CD4-positive, alpha-beta memory T cell (primary cell): ENCODE measurements around the gene CRELD2. TPM values are rescaled to one million over a fixed set of nuclear protein-coding genes. Genes with fewer than 3 reads are reported as not detected.

Experiments used
- CTCF ChIA-PET: fragments of 350-600 bp; sonication (Branson Sonifier 250); formaldehyde crosslinking; loops from one replicate; lab custom pipeline; 2021; ENCODE audit warnings: inconsistent platforms; ENCODE audit not compliant: partially characterized antibody; lab: Charles Lee
- POLR2A ChIA-PET: fragments of 350-600 bp; sonication (Branson Sonifier 250); formaldehyde crosslinking; loops from one replicate; lab custom pipeline; 2021; ENCODE audit not compliant: partially characterized antibody; lab: Charles Lee
- DNase-seq, 5 donors: peaks; one replicate each; pipeline versions ENCODE4 v3.0.0 to v3.0.0-alpha.2; 2020 to 2022; ENCODE audit warnings: mixed read lengths in 1 of 5
- H3K27ac ChIP-seq: one replicate; pipeline ENCODE4 v1.7.0; 2013; ENCODE audit warnings: low read depth, low read length
- H3K27me3 ChIP-seq: 2 replicates; pipeline ENCODE4 v1.7.0; 2013; ENCODE audit warnings: mild to moderate bottlenecking, low read length, moderate library complexity; ENCODE audit not compliant: insufficient read depth
- H3K36me3 ChIP-seq: 2 replicates; pipeline ENCODE4 v1.7.0; 2013; ENCODE audit warnings: mild to moderate bottlenecking, low read length, moderate library complexity; ENCODE audit not compliant: insufficient read depth
- H3K4me1 ChIP-seq: 2 replicates; pipeline ENCODE4 v1.7.0; 2013; ENCODE audit warnings: mild to moderate bottlenecking, low read length, moderate library complexity; ENCODE audit not compliant: insufficient read depth
- H3K4me3 ChIP-seq, 2 donors: one replicate each; pipeline ENCODE4 v1.7.0; 2013; ENCODE audit warnings: low read length in 2 of 2, mild to moderate bottlenecking in 1 of 2
- H3K9me3 ChIP-seq, 2 donors: one replicate each; pipeline ENCODE4 v1.7.0; 2013; ENCODE audit warnings: low read length in 2 of 2, control low read depth in 1 of 2; ENCODE audit not compliant: control insufficient read depth in 1 of 2
- H3K27ac Mint-ChIP-seq, 7 donors: one replicate each; pipeline ENCODE4 v1.8.0; 2020 to 2021; ENCODE audit warnings: mixed read lengths in 7 of 7, mild to moderate bottlenecking in 6 of 7, inconsistent platforms in 3 of 7, moderate library complexity in 3 of 7
- H3K27me3 Mint-ChIP-seq, 2 donors: one replicate each; pipeline ENCODE4 v1.8.0; 2020 to 2021; ENCODE audit warnings: mixed read lengths in 2 of 2
- H3K36me3 Mint-ChIP-seq, 2 donors: one replicate each; pipeline ENCODE4 v1.8.0; 2020 to 2021; ENCODE audit warnings: mixed read lengths in 2 of 2, inconsistent platforms in 1 of 2, mild to moderate bottlenecking in 1 of 2
- H3K4me1 Mint-ChIP-seq, 4 donors: one replicate each; pipeline ENCODE4 v1.8.0; 2020 to 2021; ENCODE audit warnings: mixed read lengths in 4 of 4, mild to moderate bottlenecking in 1 of 4
- H3K4me3 Mint-ChIP-seq, 8 donors: one replicate each; pipeline ENCODE4 v1.8.0; 2020 to 2021; ENCODE audit warnings: mixed read lengths in 8 of 8, mild to moderate bottlenecking in 7 of 8, moderate library complexity in 6 of 8, inconsistent platforms in 3 of 8
- H3K9me3 Mint-ChIP-seq, 8 donors: one replicate each; pipeline ENCODE4 v1.8.0; 2020 to 2021; ENCODE audit warnings: mixed read lengths in 8 of 8, mild to moderate bottlenecking in 5 of 8, inconsistent platforms in 3 of 8, moderate library complexity in 1 of 8
- intact Hi-C: fragments of 100-400 bp; cut with micrococcal nuclease; formaldehyde crosslinking; loops from one replicate; pipeline ENCODE4 v1.15.1; 2023
- polyA plus RNA-seq, 2 donors: library from polyadenylated mRNA; unstranded; fragments of 300-500 nt; fragmentation: Illumina TruSeq; gene quantifications; one replicate each; pipeline ENCODE4 v1.2.3, GENCODE V29; 2021
- total RNA-seq, 2 experiments: library from RNA; stranded (reverse); gene quantifications; one replicate each; pipeline ENCODE4 v1.2.3, GENCODE V29; 2021

The CRELD2 gene
- total and polyA plus RNA-seq, 4 experiments from 2014 or later = 36.0 to 46.1 (median 38.2) TPM

GRCh38 chr22:49903322-49904039, 15.0 kb upstream of the CRELD2 start:
- ChIA-PET POLR2A (interaction anchor here (0.9 to 1.0 kb wide), 2 partner anchors 12 to 102 kb away, joined by 3 to 4 read pairs; no protein-coding TSS in a partner anchor), CTCF (interaction anchor here (0.6 kb wide), 1 partner anchor 456 kb away, joined by 3 read pairs; no protein-coding TSS in a partner anchor)
- Mint-ChIP-seq H3K9me3 (peaks cover 0 to 3% (median 0%) of the 10 kb centered on the region in 8 donors), H3K27me3 (no peaks in the 10 kb centered on the region), H3K4me1 (peaks cover 6 to 16% (median 11%) of the 10 kb centered on the region in 4 donors), H3K36me3 (peaks cover 25 to 48% of the 10 kb centered on the region in 2 donors), H3K27ac (peak overlapping the region in 1 of 7 donors; percentile 19), H3K4me3 (no peak overlapping the region)
- Histone ChIP-seq H3K9me3 (no peaks in the 10 kb centered on the region), H3K36me3 (peaks cover 31% of the 10 kb centered on the region), H3K27ac (no peak overlapping the region), H3K4me3 (no peak overlapping the region), H3K27me3 (no peaks in the 10 kb centered on the region), H3K4me1 (no peaks in the 10 kb centered on the region)
- intact Hi-C loops = no loop called here
- DNase-seq = no peak

GRCh38 chr22:49904040-49904369, 14.4 kb upstream of the CRELD2 start:
- Mint-ChIP-seq H3K27me3 (no peaks in the 10 kb centered on the region), H3K9me3 (peaks cover 0 to 3% (median 0%) of the 10 kb centered on the region in 8 donors), H3K4me1 (peaks cover 6 to 14% (median 10%) of the 10 kb centered on the region in 4 donors), H3K36me3 (peaks cover 25 to 49% of the 10 kb centered on the region in 2 donors), H3K27ac (no peak overlapping the region), H3K4me3 (no peak overlapping the region)
- CTCF ChIA-PET = no interaction called here
- Histone ChIP-seq H3K4me3 (no peak overlapping the region), H3K36me3 (peaks cover 32% of the 10 kb centered on the region), H3K4me1 (no peaks in the 10 kb centered on the region), H3K27ac (no peak overlapping the region), H3K27me3 (no peaks in the 10 kb centered on the region), H3K9me3 (no peaks in the 10 kb centered on the region)
- POLR2A ChIA-PET = no interaction called here
- no peak for DNase-seq
- intact Hi-C loops = no loop called here

- Histone ChIP-seq H3K27me3 (no peaks in the 10 kb centered on the region), H3K9me3 (no peaks in the 10 kb centered on the region), H3K27ac (no peak overlapping the region), H3K4me1 (no peaks in the 10 kb centered on the region), H3K4me3 (no peak overlapping the region), H3K36me3 (peaks cover 36% of the 10 kb centered on the region)
- H3K27me3 Mint-ChIP-seq = no peaks in the 10 kb centered on the region
- ChIA-PET POLR2A (interaction anchor here (1.1 to 1.5 kb wide), 2 partner anchors 44 to 51 kb away, joined by 3 to 4 read pairs; no protein-coding TSS in a partner anchor), CTCF (no interaction called here)
- peaks cover 25 to 48% of the 10 kb centered on the region in 2 donors for H3K36me3 Mint-ChIP-seq
- peak overlapping the region in 1 of 8 donors; percentile 32 for H3K4me3 Mint-ChIP-seq
- intact Hi-C loops = no loop called here
- H3K4me1 Mint-ChIP-seq = peaks cover 6 to 14% (median 8%) of the 10 kb centered on the region in 4 donors
- peak overlapping the region in 2 of 7 donors; percentile 73 to 79 for H3K27ac Mint-ChIP-seq
- no peak for DNase-seq
- peaks cover 0 to 3% (median 0%) of the 10 kb centered on the region in 8 donors for H3K9me3 Mint-ChIP-seq
These were observed 13.0 kb upstream of the CRELD2 start for GRCh38 chr22:49905465-49905864.

- intact Hi-C loops = no loop called here
- no peaks in the 10 kb centered on the region for H3K27me3 Mint-ChIP-seq
- Histone ChIP-seq H3K27me3 (no peaks in the 10 kb centered on the region), H3K4me3 (no peak overlapping the region), H3K4me1 (no peaks in the 10 kb centered on the region), H3K9me3 (no peaks in the 10 kb centered on the region), H3K36me3 (peaks cover 34% of the 10 kb centered on the region), H3K27ac (no peak overlapping the region)
- H3K4me3 Mint-ChIP-seq = no peak overlapping the region
- H3K4me1 Mint-ChIP-seq = peaks cover 6 to 14% (median 8%) of the 10 kb centered on the region in 4 donors
- no peaks in the 10 kb centered on the region for H3K9me3 Mint-ChIP-seq
- H3K36me3 Mint-ChIP-seq = peaks cover 20 to 44% of the 10 kb centered on the region in 2 donors
- CTCF ChIA-PET = no interaction called here
- DNase-seq = no peak
- POLR2A ChIA-PET = interaction anchor here (1.0 to 1.5 kb wide), 2 partner anchors 9 to 52 kb away, joined by 3 read pairs; no protein-coding TSS in a partner anchor
- H3K27ac Mint-ChIP-seq = peak overlapping the region in 1 of 7 donors; percentile 4
These were observed 12.2 kb upstream of the CRELD2 start for GRCh38 chr22:49906071-49906798.

- intact Hi-C loops = no loop called here
- H3K27me3 ChIP-seq = no peaks in the 10 kb centered on the region
- H3K4me3 Mint-ChIP-seq = no peak overlapping the region
- POLR2A ChIA-PET = interaction anchor here (1.0 kb wide), 1 partner anchor 8 kb away, joined by 3 read pairs; no protein-coding TSS in a partner anchor
- DNase-seq = no peak
- H3K27ac Mint-ChIP-seq = peak overlapping the region; percentile 31 to 85 (median 72)
- no peaks in the 10 kb centered on the region for H3K27me3 Mint-ChIP-seq
- H3K4me1 ChIP-seq = no peaks in the 10 kb centered on the region
- no peaks in the 10 kb centered on the region for H3K9me3 Mint-ChIP-seq
- no peaks in the 10 kb centered on the region for H3K9me3 ChIP-seq
- H3K27ac ChIP-seq = no peak overlapping the region
- H3K4me3 ChIP-seq = no peak overlapping the region
- peaks cover 32% of the 10 kb centered on the region for H3K36me3 ChIP-seq
- H3K4me1 Mint-ChIP-seq = peaks cover 5 to 14% (median 7%) of the 10 kb centered on the region in 4 donors
- peaks cover 14 to 40% of the 10 kb centered on the region in 2 donors for H3K36me3 Mint-ChIP-seq
- CTCF ChIA-PET = no interaction called here
These were observed 11.6 kb upstream of the CRELD2 start for GRCh38 chr22:49906799-49907290.

GRCh38 chr22:49907807-49908206, 10.6 kb upstream of the CRELD2 start:
- H3K27me3 Mint-ChIP-seq = no peaks in the 10 kb centered on the region
- H3K9me3 Mint-ChIP-seq = no peaks in the 10 kb centered on the region
- peaks cover 17 to 40% of the 10 kb centered on the region in 2 donors for H3K36me3 Mint-ChIP-seq
- Histone ChIP-seq H3K27me3 (no peaks in the 10 kb centered on the region), H3K36me3 (peaks cover 38% of the 10 kb centered on the region), H3K4me3 (no peak overlapping the region), H3K27ac (no peak overlapping the region), H3K4me1 (no peaks in the 10 kb centered on the region), H3K9me3 (no peaks in the 10 kb centered on the region)
- intact Hi-C loops = no loop called here
- DNase-seq = no peak
- peaks cover 5 to 14% (median 7%) of the 10 kb centered on the region in 4 donors for H3K4me1 Mint-ChIP-seq
- H3K4me3 Mint-ChIP-seq = no peak overlapping the region
- POLR2A ChIA-PET = no interaction called here
- peak overlapping the region in 1 of 7 donors; percentile 2 for H3K27ac Mint-ChIP-seq
- CTCF ChIA-PET = interaction anchor here (0.7 kb wide), 1 partner anchor 59 kb away, joined by 3 read pairs; no protein-coding TSS in a partner anchor
